Measurements from ENCODE around the gene PDE11A.

DNA sequence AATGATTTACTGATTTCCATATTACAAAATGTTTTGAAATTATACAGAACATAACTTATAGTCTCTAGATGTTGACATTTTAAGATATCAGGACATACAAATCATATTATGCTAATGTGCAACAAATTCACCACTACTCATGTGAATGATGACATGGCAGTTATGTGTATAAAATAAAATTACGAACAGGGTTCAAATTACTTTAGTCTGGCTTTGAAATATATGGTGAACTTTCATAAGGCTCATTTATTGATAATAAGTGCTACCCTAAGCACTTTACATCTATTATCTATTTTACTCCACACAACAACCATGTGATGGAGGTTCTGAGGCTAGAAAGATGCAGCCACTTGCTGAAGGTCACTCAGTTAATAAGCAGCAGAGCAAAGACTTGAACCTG lies 62.8 kb downstream of the PDE11A start:
- TF ChIP-seq, protein P1, sequence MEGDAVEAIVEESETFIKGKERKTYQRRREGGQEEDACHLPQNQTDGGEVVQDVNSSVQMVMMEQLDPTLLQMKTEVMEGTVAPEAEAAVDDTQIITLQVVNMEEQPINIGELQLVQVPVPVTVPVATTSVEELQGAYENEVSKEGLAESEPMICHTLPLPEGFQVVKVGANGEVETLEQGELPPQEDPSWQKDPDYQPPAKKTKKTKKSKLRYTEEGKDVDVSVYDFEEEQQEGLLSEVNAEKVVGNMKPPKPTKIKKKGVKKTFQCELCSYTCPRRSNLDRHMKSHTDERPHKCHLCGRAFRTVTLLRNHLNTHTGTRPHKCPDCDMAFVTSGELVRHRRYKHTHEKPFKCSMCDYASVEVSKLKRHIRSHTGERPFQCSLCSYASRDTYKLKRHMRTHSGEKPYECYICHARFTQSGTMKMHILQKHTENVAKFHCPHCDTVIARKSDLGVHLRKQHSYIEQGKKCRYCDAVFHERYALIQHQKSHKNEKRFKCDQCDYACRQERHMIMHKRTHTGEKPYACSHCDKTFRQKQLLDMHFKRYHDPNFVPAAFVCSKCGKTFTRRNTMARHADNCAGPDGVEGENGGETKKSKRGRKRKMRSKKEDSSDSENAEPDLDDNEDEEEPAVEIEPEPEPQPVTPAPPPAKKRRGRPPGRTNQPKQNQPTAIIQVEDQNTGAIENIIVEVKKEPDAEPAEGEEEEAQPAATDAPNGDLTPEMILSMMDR (IDR thresholded peaks at IDR 0.05) = no peak
- TF ChIP-seq POLR2A (IDR thresholded peaks at IDR 0.05) (no peak), POLR2AphosphoS5 (IDR thresholded peaks at IDR 0.05) (no peak), EP300 (IDR thresholded peaks at IDR 0.05; ENCODE audit: low read depth) (no peak)

Data from transverse colon (tissue), 4 donors.